Measurements from ENCODE around the gene C22orf15. TPM values are rescaled to one million over a fixed set of nuclear protein-coding genes. Genes with fewer than 3 reads are reported as not detected.

The C22orf15 gene
- polyA plus RNA-seq, 1 experiment, result 4.0 TPM

GRCh38 chr22:23787600-23787896, 24.8 kb downstream of the C22orf15 start:
- ChIA-PET POLR2A (interaction anchor here (0.6 kb wide), 1 partner anchor 59 kb away, joined by 3 read pairs; no protein-coding TSS in a partner anchor), CTCF (interaction anchor here (0.7 kb wide), 1 partner anchor 60 kb away, joined by 3 read pairs; no protein-coding TSS in a partner anchor)
- no peak for DNase-seq (ENCODE audit: low read depth)
- no peak for TF ChIP-seq CTCF (IDR thresholded peaks at IDR 0.05; ENCODE audit: insufficient read depth, low read depth, low read length)
- Histone ChIP-seq H3K4me3 (ENCODE audit: low read depth, low read length) (peak overlapping the region; percentile 93), H3K27me3 (ENCODE audit: control insufficient read depth, insufficient read depth, low read length) (no peaks in the 10 kb centered on the region), H3K36me3 (ENCODE audit: control insufficient read depth, insufficient read depth, low read length) (peaks cover 8% of the 10 kb centered on the region)

DNA sequence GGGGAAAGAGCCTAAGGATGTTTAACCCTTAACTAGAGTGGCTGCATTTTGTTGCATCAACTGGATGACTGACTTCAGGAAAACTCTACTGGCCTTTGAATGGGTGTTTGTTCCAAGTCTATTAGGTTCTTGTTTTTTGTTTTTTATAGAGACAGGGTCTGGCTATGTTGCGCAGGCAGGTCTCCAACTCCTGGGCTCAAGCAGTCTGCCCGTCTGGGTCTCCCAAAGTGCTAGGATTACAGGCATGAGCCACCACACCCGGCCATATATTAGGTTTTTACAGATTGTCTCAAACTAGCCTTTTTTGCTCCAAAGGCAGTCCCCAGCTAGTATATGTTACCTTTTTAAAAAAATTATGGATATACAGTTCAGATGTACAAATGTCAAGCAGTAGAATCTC, 25.1 kb downstream of the C22orf15 start:
- ChIA-PET POLR2A (no interaction called here), CTCF (interaction anchor here (0.7 to 1.7 kb wide), 3 partner anchors 9 to 60 kb away, joined by 3 to 4 read pairs (median 3); no protein-coding TSS in a partner anchor)
- Histone ChIP-seq H3K36me3 (ENCODE audit: control insufficient read depth, insufficient read depth, low read length) (peaks cover 6% of the 10 kb centered on the region), H3K4me3 (ENCODE audit: low read depth, low read length) (peak overlapping the region; percentile 93), H3K27me3 (ENCODE audit: control insufficient read depth, insufficient read depth, low read length) (no peaks in the 10 kb centered on the region)
- no peak for TF ChIP-seq CTCF (IDR thresholded peaks at IDR 0.05; ENCODE audit: insufficient read depth, low read depth, low read length)
- DNase-seq (ENCODE audit: low read depth), result no peak

DNA sequence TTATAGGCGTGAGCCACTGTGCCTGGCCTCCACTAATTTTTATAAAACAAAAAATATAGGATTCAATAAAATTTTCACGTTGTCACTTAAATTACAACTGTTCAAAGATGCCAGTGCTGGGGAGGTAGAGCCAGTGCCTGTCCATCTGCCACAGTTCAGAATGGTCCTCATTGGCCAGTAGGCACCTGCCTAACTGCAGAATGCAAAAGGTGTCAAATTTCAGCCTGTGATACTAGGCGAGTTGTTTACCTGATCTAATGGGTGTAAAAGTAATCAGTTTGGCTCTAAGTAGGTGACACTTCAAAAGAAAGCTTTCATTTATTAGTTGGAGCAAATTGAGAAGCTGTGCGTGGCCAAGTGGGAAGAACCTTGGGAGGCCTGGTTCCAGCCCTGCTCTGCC, 26.3 kb downstream of the C22orf15 start:
- no peak for TF ChIP-seq CTCF (IDR thresholded peaks at IDR 0.05; ENCODE audit: insufficient read depth, low read depth, low read length)
- ChIA-PET POLR2A (no interaction called here), CTCF (interaction anchor here (0.6 to 1.7 kb wide), 7 partner anchors 8 to 400 kb away, joined by 3 to 5 read pairs (median 4); no protein-coding TSS in a partner anchor)
- H3K27me3 ChIP-seq (ENCODE audit: control insufficient read depth, insufficient read depth, low read length), result no peaks in the 10 kb centered on the region
- H3K36me3 ChIP-seq (ENCODE audit: control insufficient read depth, insufficient read depth, low read length), result peaks cover 6% of the 10 kb centered on the region
- H3K4me3 ChIP-seq (ENCODE audit: low read depth, low read length), result no peak overlapping the region
- DNase-seq (ENCODE audit: low read depth), result no peak

DNA sequence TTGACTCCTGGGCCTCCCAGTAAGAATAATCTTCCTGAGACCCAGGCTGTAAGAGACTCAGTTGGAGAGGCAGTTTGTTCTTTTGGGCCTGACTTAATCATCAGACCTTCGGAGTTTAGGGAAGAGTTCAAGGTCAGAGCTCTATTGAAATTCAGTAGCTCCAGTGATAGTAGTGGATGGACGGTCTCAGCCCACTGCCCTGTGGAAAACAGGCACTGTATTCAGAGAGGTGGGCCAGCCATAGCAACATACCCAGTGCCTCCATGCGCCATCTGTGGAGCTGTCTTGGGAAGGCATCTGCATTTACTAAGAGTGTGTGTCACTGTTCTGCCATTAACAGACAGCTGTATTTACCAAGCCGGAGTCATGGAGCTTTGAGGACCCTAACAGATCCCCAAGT, 26.8 kb downstream of the C22orf15 start:
- no peak for DNase-seq (ENCODE audit: low read depth)
- Histone ChIP-seq H3K27me3 (ENCODE audit: control insufficient read depth, insufficient read depth, low read length) (no peaks in the 10 kb centered on the region), H3K4me3 (ENCODE audit: low read depth, low read length) (no peak overlapping the region), H3K36me3 (ENCODE audit: control insufficient read depth, insufficient read depth, low read length) (peaks cover 6% of the 10 kb centered on the region)
- ChIA-PET POLR2A (no interaction called here), CTCF (interaction anchor here (0.9 to 1.7 kb wide), 6 partner anchors 7 to 400 kb away, joined by 3 to 5 read pairs (median 4); no protein-coding TSS in a partner anchor)
- TF ChIP-seq CTCF (IDR thresholded peaks at IDR 0.05; ENCODE audit: insufficient read depth, low read depth, low read length), result peak; percentile 24; the same call in 1 of the 2 replicates

GRCh38 chr22:23790819-23791737, 28.3 kb downstream of the C22orf15 start:
- POLR2A ChIA-PET, result interaction anchor here (0.6 kb wide), 1 partner anchor 67 kb away, joined by 4 read pairs; the partner anchor contains the start of gene SLC2A11
- DNase-seq (ENCODE audit: low read depth), result peak; percentile 86
- TF ChIP-seq CTCF (IDR thresholded peaks at IDR 0.05; ENCODE audit: insufficient read depth, low read depth, low read length), result no peak
- Histone ChIP-seq H3K27me3 (ENCODE audit: control insufficient read depth, insufficient read depth, low read length) (no peaks in the 10 kb centered on the region), H3K36me3 (ENCODE audit: control insufficient read depth, insufficient read depth, low read length) (peaks cover 6% of the 10 kb centered on the region), H3K4me3 (ENCODE audit: low read depth, low read length) (no peak overlapping the region)
- CTCF ChIA-PET, result interaction anchor here (1.4 kb wide), 1 partner anchor 23 kb away, joined by 3 read pairs; the partner anchor contains the start of gene CHCHD10

Data from BJ (cell line).